Activated CD8-positive, alpha-beta memory T cell treated with anti-CD3 and anti-CD28 coated beads for 1 hour (primary cell): ENCODE results near the gene GBE1.
"Not testable (repeated sequence)": the region's sequence is repeated elsewhere in the genome, so short reads cannot be mapped to it uniquely, and the experiment has no call there.

ENCODE experiments used
- DNase-seq, 2 donors: peaks; one replicate each; pipeline ENCODE4 v3.0.0-alpha.2; 2020; ENCODE audit warnings: low read depth in 1 of 2; ENCODE audit errors: extremely low read depth in 1 of 2

GBE1 gene

GRCh38 chr3:81753416-81754027 is 7.9 kb downstream of the GBE1 start:
- no peak for DNase-seq

DNA sequence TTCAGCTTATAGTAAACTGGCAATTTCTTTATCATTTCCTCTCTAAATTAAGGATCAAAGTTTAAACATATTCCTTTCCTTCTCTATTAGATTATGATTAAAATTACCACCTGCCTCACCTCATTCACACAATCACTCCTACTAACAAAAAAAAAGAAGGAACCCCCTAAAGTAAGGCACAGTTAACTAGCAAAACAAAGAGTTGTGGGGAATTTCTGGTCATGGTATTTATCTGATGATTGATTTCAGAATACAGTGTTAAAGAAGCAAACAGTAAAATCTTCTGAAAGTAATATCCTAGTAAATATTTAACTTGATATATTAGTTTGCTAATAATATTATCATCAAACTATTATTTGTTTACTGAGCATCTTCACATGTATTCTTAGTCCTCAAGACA is 8.8 kb downstream of the GBE1 start:
- DNase-seq = no peak

GRCh38 chr3:81749265-81749664 is 12.2 kb downstream of the GBE1 start:
- no peak for DNase-seq

- DNase-seq = not testable (repeated sequence)
Observed at GRCh38 chr3:81747280-81747679, 14.2 kb downstream of the GBE1 start.

GRCh38 chr3:81744366-81744765 is 17.1 kb downstream of the GBE1 start:
- no peak for DNase-seq

GRCh38 chr3:81743096-81744025 is 18.1 kb downstream of the GBE1 start:
- no peak for DNase-seq

GRCh38 chr3:81742581-81742980 is 18.9 kb downstream of the GBE1 start:
- no peak for DNase-seq

DNA sequence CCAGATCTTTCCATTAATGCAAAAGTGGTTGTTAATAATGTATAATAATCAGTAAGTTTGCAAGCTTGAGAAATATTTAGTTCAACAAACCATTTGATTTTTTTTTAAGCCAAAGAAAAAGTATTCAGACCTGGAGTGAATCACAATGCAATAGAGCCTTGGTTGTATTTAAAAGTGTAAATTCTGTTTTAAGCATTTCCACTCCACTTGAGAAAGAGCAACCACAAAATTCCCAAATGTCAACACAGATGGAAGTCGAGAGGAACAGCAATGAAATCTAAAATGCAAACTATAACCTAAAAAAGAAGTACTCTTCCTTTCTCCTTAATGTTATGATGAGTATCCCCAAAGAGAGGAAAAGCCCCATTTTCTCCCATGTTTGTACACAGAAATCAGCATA is 20.2 kb downstream of the GBE1 start:
- no peak for DNase-seq

GRCh38 chr3:81740731-81741130 is 20.7 kb downstream of the GBE1 start:
- DNase-seq = no peak

DNA sequence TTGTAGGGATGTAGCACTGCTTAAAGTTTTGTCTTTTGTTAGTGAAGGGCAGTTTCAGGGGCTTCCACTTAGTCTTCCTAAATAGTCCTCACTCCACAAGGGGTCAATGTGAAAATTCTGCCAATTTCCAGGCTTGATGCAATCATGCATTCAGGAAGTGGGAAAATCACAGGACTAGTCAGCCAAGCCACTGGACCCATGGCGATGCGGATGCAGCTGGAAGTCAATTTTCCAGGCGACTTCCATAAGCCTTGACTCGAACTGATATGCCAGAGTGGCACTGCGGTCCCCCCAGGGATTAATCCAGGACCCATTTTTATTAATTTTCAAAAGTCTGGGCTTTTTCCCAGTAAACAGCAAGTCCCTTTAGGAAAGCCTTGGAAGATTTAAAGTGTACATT is 26.1 kb downstream of the GBE1 start:
- DNase-seq = no peak

DNA sequence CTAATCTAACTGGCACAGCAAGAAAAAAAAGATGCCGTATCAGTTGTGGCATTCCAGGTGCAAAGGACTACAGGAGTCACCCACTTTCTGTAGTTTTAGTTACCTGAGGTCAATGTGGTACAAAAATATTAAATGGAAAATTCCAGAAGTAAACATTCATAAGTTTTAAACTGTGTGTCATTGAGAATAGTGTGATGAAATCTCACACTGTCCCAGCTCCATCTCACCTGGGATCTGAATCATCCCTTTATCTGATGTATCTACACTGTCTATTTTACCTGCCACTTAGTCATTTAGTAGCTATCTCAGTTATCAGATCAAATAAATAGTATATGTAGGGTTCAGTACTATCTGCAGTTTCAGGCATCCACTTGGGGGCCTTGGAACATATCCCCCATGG is 26.7 kb downstream of the GBE1 start:
- no peak for DNase-seq

GRCh38 chr3:81732642-81733041 is 28.8 kb downstream of the GBE1 start:
- DNase-seq = no peak

GRCh38 chr3:81728766-81729544 is 32.5 kb downstream of the GBE1 start:
- DNase-seq = no peak

DNA sequence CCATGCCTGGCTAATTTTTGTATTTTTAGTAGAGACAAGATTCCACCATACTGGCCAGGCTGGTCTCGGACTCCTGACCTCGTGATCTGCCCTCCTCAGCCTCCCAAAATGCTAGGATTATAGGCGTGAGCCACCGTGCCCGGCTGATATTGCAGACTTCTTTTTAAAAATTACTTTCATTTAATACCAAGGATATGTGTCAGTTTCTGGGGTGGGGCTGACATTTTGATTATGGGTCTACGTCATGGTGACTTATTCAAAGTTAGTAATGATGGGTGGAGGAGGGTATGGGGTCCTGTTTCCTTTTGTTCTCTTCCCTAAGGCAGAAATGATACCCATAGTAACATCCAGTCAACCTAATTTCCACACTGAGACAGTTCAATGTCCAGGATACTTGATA is 34.7 kb downstream of the GBE1 start:
- no peak for DNase-seq

- no peak for DNase-seq
Observed at GRCh38 chr3:81726132-81726531, 35.3 kb downstream of the GBE1 start.

DNA sequence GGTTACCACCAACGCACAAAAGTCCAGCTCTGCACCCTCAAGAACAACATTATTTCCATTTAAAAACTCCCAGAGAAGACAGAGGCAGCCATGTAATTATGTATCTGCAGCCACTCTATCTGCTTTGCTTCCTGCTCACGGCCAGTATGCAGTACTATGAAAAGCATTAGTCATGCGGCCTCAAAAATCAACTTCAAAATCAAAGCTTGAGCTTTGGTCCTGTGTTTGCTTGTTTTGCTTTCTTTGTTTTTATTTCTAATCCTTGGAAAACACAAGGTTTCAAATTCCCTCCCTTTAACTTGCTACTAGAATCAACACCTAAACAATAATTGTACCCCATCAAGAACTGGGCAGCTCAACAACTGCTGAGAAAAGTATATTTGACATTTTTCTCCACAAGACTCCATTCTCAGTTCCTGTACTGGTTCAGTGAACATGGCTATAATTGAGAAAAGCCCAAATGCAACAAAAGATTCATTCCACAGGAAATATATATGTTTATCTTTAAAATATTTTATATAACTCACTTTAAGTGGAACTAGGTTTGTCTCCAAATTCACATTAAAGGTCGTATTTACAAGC is 37.6 kb downstream of the GBE1 start:
- DNase-seq = no peak

DNA sequence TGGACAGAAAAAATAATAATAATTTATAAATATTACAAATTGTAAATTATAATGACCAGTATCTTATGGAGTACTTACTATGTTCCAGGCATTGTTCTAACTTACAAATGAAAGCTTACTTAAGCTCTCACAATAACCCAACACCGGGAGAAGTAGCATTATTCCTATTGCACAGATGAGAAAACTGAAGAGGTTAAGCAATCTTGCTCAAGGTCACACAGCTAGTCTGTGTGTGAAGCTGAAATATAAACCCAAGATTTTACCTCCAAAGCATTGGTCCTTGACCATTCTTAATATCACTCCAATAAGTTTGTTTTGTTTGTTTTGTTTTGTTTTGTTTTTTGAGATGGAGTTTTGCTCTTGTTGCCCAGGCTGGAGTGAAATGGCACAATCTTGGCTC is 43.1 kb downstream of the GBE1 start:
- DNase-seq = no peak

DNA sequence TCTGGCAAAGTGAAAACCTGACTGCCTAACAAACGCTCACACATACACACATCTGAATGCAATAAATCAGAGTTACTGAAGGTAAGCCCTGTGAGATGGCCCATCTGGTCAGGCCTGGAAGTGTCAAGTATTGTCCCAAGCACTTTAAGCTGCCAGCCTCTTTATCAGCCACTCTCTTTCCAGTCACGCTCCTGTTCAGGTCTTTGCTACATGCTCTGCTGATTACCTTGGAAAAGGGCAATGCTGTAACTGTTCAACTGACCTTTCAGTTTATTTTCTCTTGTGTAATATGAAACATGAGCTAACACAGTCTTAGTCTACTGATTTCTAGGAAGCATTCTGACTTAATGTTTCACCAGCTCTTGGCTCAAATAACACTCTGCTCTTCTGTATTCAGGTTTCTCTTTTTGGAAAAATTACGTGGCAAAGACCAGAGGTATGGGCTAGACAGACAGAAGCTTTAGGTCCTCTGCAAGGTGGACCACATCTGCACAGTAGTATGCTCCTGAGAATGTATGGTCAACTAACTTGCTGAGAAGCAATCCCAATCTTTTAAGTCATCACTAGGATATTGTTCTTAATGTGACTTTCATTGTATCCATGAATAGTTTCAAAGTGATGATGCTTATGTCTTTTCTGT is 44.5 kb downstream of the GBE1 start:
- DNase-seq = no peak

GRCh38 chr3:81713031-81713430 is 48.4 kb downstream of the GBE1 start:
- DNase-seq = no peak

DNA sequence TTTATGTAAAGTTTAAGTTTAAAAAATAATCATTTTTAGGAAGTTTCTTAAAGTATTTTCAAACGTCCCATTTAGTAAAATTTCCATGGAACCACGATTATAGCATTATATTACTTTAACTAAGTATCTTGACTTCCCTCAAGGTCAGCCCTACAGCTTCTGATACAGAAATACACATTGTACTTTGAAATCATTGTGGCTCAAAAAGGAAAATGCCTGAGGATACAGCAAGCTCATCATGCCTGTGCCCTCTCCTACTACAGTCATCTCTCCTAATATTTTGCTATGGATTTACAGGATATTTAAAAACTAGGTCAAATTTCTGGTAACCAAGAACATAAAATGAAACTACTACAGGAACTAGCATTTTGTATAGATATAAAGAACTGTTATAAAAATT is 51.8 kb downstream of the GBE1 start:
- DNase-seq = no peak

GRCh38 chr3:81707996-81708395 is 53.4 kb downstream of the GBE1 start:
- no peak for DNase-seq
